Measurements from ENCODE around the gene A1CF. TPM values are rescaled to one million over a fixed set of nuclear protein-coding genes. Genes with fewer than 3 reads are reported as not detected.
A peak's percentile ranks its signal among the peaks of the same experiment; 100 is the strongest.
"Not testable (repeated sequence)": the region's sequence is repeated elsewhere in the genome, so short reads cannot be mapped to it uniquely, and the experiment has no call there.

Gene A1CF
- total and polyA plus RNA-seq, 8 donors: 0.08 to 0.23 (median 0.13) TPM; not detected in 2

GRCh38 chr10:50882540-50882983 lies 2.9 kb downstream of the A1CF start:
- Histone ChIP-seq H3K36me3 (no peaks in the 10 kb centered on the region), H3K4me1 (no peaks in the 10 kb centered on the region), H3K9me3 (no peaks in the 10 kb centered on the region), H3K27me3 (no peaks in the 10 kb centered on the region), H3K4me3 (no peak overlapping the region), H3K27ac (no peak overlapping the region)
- TF ChIP-seq CTCF (IDR thresholded peaks at IDR 0.05): no peak
- no peak for ATAC-seq
- intact Hi-C loops (cut with DNase I): no loop called here
- DNase-seq: no peak

DNA sequence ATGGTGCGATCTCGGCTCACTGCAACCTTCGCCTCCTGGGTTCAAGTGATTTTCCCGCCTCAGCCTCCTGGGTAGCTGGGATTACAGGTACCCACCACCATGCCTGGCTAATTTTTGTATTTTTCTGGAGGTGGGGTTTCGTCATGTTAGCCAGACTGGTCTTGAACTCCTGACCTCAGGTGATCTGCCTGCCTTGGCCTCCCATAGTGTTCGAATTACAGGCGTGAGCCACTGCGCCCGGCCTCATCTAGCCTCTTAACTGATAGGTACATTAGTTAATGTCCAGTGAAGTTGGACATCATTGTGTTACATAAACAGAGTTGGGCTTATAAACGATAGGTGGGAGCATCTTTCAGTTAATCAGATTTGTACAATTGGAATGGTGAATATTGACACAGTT lies 4.4 kb downstream of the A1CF start:
- DNase-seq: peak in 1 of 4 donors; percentile 44
- H3K4me3 ChIP-seq; H3K36me3 ChIP-seq; H3K9me3 ChIP-seq; intact Hi-C loops (cut with DNase I); H3K27me3 ChIP-seq; ATAC-seq; H3K4me1 ChIP-seq; H3K27ac ChIP-seq: not testable (repeated sequence)

GRCh38 chr10:50876429-50876828 lies 9.0 kb downstream of the A1CF start:
- DNase-seq (no peak), ATAC-seq (no peak)
- Histone ChIP-seq H3K27me3 (no peaks in the 10 kb centered on the region), H3K27ac (no peak overlapping the region), H3K9me3 (no peaks in the 10 kb centered on the region), H3K36me3 (no peaks in the 10 kb centered on the region), H3K4me1 (no peaks in the 10 kb centered on the region), H3K4me3 (no peak overlapping the region)
- intact Hi-C loops (cut with DNase I): no loop called here
- TF ChIP-seq CTCF (IDR thresholded peaks at IDR 0.05): no peak

- Histone ChIP-seq H3K9me3 (no peaks in the 10 kb centered on the region), H3K27me3 (no peaks in the 10 kb centered on the region), H3K27ac (no peak overlapping the region), H3K4me3 (no peak overlapping the region), H3K4me1 (no peaks in the 10 kb centered on the region), H3K36me3 (no peaks in the 10 kb centered on the region)
- DNase-seq (no peak), ATAC-seq (no peak)
- intact Hi-C loops (cut with DNase I): no loop called here
- TF ChIP-seq CTCF (IDR thresholded peaks at IDR 0.05): no peak
Measured at GRCh38 chr10:50874723-50875122, 10.7 kb downstream of the A1CF start.

DNA sequence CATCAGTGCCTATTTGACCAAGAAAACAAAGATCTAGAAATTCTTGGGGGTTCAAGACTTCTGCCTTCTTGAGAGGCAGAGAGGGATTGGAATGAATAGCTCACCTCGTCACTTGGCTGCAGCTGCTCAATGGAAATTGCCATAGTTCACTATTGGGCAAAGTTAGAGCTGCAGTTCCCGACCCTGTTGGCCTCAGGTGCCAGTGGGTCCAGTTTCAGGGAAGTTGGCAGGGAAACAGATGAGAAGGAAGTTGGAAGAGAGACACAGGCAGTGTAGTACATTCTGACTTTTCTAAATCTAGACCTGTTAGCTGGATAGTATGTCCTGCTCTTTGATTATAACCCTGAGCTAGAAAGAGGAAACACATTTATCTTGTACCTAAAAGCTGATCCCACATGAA lies 19.1 kb downstream of the A1CF start:
- Histone ChIP-seq H3K27me3 (no peaks in the 10 kb centered on the region), H3K4me1 (no peaks in the 10 kb centered on the region), H3K4me3 (no peak overlapping the region), H3K36me3 (no peaks in the 10 kb centered on the region), H3K27ac (no peak overlapping the region), H3K9me3 (no peaks in the 10 kb centered on the region)
- DNase-seq (no peak), ATAC-seq (no peak)
- intact Hi-C loops (cut with DNase I): no loop called here
- no peak for TF ChIP-seq CTCF (IDR thresholded peaks at IDR 0.05)

- H3K27ac ChIP-seq: no peak overlapping the region
- no peak overlapping the region for H3K4me3 ChIP-seq
- DNase-seq (no peak), ATAC-seq (no peak)
- TF ChIP-seq CTCF (IDR thresholded peaks at IDR 0.05): no peak
- intact Hi-C loops (cut with DNase I): no loop called here
- H3K9me3 ChIP-seq: no peaks in the 10 kb centered on the region
- H3K36me3 ChIP-seq: no peaks in the 10 kb centered on the region
- no peaks in the 10 kb centered on the region for H3K4me1 ChIP-seq
- H3K27me3 ChIP-seq: no peaks in the 10 kb centered on the region
Measured at GRCh38 chr10:50862719-50863118, 22.7 kb downstream of the A1CF start.
